Loucy (cell line): ENCODE results near the gene KCNJ12.

Experiments used
- EZH2phosphoT487 ChIP-seq: fragments of 200-600 bp; IDR thresholded peaks from 2 replicates; pipeline ENCODE4 v1.6.1; 2018; ENCODE audit warnings: antibody characterized with exemption, mild to moderate bottlenecking, moderate library complexity, borderline replicate concordance
- TF ChIP-seq, protein P1 (sequence below): fragments of 200-600 bp; sonication (generic); conservative IDR thresholded peaks from 2 replicates; pipeline ENCODE4 v1.5.1; 2014; ENCODE audit warnings: mild to moderate bottlenecking, antibody characterized with exemption, low read length

DNA sequence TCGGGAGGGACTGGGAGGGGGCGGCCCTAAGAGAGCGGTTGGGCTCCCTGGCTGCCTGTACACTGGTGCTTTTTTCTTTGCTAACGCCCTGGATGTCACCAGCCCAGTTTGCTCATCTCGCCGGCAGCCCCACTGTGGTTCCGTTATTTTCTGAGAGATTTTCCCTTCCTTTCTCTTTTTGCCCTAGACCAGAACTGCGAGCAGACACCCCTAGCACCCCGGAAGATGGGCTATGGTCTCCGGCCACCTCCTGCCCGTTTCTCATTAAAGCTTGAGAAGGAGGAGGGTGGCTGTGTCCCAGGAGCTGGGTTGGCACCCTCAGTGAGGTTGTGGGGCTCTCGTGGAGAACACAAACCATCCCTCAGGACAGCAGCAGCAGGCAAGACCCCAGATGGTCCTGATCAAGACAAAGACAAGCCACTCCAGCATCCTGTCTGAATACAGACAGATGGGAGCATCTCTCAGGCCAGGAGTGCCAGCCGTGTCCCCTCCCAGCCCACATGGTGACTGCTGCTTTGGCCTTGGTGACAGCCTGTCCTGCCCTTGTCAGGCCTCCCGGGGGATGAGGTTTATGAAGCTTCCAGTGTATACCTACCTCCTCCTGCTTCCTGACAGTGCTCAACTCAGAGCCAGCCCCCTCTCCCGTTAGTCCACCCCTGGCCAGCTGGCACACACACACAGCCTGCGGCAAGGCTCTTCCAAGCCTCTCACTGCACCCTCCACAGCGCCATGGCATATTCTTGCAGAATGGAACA, 77.2 kb downstream of the KCNJ12 start:
- TF ChIP-seq, protein P1, sequence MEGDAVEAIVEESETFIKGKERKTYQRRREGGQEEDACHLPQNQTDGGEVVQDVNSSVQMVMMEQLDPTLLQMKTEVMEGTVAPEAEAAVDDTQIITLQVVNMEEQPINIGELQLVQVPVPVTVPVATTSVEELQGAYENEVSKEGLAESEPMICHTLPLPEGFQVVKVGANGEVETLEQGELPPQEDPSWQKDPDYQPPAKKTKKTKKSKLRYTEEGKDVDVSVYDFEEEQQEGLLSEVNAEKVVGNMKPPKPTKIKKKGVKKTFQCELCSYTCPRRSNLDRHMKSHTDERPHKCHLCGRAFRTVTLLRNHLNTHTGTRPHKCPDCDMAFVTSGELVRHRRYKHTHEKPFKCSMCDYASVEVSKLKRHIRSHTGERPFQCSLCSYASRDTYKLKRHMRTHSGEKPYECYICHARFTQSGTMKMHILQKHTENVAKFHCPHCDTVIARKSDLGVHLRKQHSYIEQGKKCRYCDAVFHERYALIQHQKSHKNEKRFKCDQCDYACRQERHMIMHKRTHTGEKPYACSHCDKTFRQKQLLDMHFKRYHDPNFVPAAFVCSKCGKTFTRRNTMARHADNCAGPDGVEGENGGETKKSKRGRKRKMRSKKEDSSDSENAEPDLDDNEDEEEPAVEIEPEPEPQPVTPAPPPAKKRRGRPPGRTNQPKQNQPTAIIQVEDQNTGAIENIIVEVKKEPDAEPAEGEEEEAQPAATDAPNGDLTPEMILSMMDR: no peak
- TF ChIP-seq EZH2phosphoT487: no peak
